GM04504 (cell line): Measurements from ENCODE around the gene LRMDA.
"Not testable (repeated sequence)": the region's sequence is repeated elsewhere in the genome, so short reads cannot be mapped to it uniquely, and the experiment has no call there.

Experiments used
- DNase-seq: peaks from one replicate; pipeline ENCODE4 v3.0.0-alpha.2; 2012; ENCODE audit warnings: low read depth

Gene LRMDA

GRCh38 chr10:75613685-75614504 lies 182.5 kb downstream of the LRMDA start:
- peak; percentile 11 for DNase-seq

GRCh38 chr10:75616076-75616475 lies 184.7 kb downstream of the LRMDA start:
- DNase-seq = no peak

GRCh38 chr10:75616874-75617478 lies 185.6 kb downstream of the LRMDA start:
- DNase-seq = no peak

GRCh38 chr10:75617485-75618155 lies 186.2 kb downstream of the LRMDA start:
- no peak for DNase-seq

GRCh38 chr10:75619635-75620034 lies 188.2 kb downstream of the LRMDA start:
- no peak for DNase-seq

- no peak for DNase-seq
These were observed 188.9 kb downstream of the LRMDA start for GRCh38 chr10:75620356-75620755.

- DNase-seq = not testable (repeated sequence)
These were observed 189.6 kb downstream of the LRMDA start for GRCh38 chr10:75621003-75621402.

GRCh38 chr10:75622503-75622902 lies 191.1 kb downstream of the LRMDA start:
- DNase-seq = no peak

- DNase-seq = no peak
These were observed 192.1 kb downstream of the LRMDA start for GRCh38 chr10:75623310-75624093.

- DNase-seq = no peak
These were observed 193.2 kb downstream of the LRMDA start for GRCh38 chr10:75624638-75625037.

- no peak for DNase-seq
These were observed 199.3 kb downstream of the LRMDA start for GRCh38 chr10:75630746-75631145.

GRCh38 chr10:75632805-75633462 lies 201.5 kb downstream of the LRMDA start:
- DNase-seq = no peak

GRCh38 chr10:75633568-75633967 lies 202.1 kb downstream of the LRMDA start:
- DNase-seq = no peak

GRCh38 chr10:75634947-75635346 lies 203.5 kb downstream of the LRMDA start:
- no peak for DNase-seq

- no peak for DNase-seq
These were observed 207.3 kb downstream of the LRMDA start for GRCh38 chr10:75638752-75639151.

- DNase-seq = no peak
These were observed 208.3 kb downstream of the LRMDA start for GRCh38 chr10:75639736-75640135.

- DNase-seq = no peak
These were observed 209.0 kb downstream of the LRMDA start for GRCh38 chr10:75640381-75640780.

GRCh38 chr10:75640803-75641202 lies 209.4 kb downstream of the LRMDA start:
- DNase-seq = no peak

GRCh38 chr10:75643405-75643804 lies 212.0 kb downstream of the LRMDA start:
- DNase-seq = no peak

- no peak for DNase-seq
These were observed 212.7 kb downstream of the LRMDA start for GRCh38 chr10:75643944-75644692.

GRCh38 chr10:75645704-75646103 lies 214.3 kb downstream of the LRMDA start:
- DNase-seq = no peak
